HepG2 (cell line): Measurements from ENCODE around the gene NOTUM. TPM values are rescaled to one million over a fixed set of nuclear protein-coding genes. Genes with fewer than 3 reads are reported as not detected.

Experiments
- CAMTA2 ChIP-seq: sonication (generic); formaldehyde crosslinking; IDR thresholded peaks from 2 replicates; pipeline ENCODE4 v1.4.0; 2020; ENCODE audit warnings: mild to moderate bottlenecking, missing genetic modification reagents, borderline replicate concordance
- DMAP1 ChIP-seq: IDR thresholded peaks from 2 replicates; pipeline ENCODE4 v1.6.1; 2016
- FIP1L1 ChIP-seq: fragments of 200-400 bp; formaldehyde crosslinking; IDR thresholded peaks from 2 replicates; pipeline ENCODE4 v1.6.1; 2018; ENCODE audit warnings: low read depth, mild to moderate bottlenecking, low read length, moderate library complexity, borderline replicate concordance; ENCODE audit not compliant: insufficient read depth
- FOXC1 ChIP-seq: sonication (generic); formaldehyde crosslinking; IDR thresholded peaks from 2 replicates; pipeline ENCODE4 v1.8.0; 2022; ENCODE audit warnings: mild to moderate bottlenecking, missing genetic modification reagents, borderline replicate concordance
- GMEB2 ChIP-seq: IDR thresholded peaks from 2 replicates; pipeline ENCODE4 v1.6.1; 2016; ENCODE audit warnings: missing biosample characterization, missing genetic modification reagents, low read depth
- NCOA5 ChIP-seq: sonication (generic); formaldehyde crosslinking; IDR thresholded peaks from 2 replicates; pipeline ENCODE4 v1.4.0; 2020; ENCODE audit warnings: missing genetic modification reagents
- RFX3 ChIP-seq: IDR thresholded peaks from 2 replicates; pipeline ENCODE4 v1.6.1; 2016; ENCODE audit warnings: missing biosample characterization, missing genetic modification reagents
- SAFB2 ChIP-seq: sonication (generic); formaldehyde crosslinking; IDR thresholded peaks from 2 replicates; pipeline ENCODE4 v1.5.1; 2020; ENCODE audit warnings: missing genetic modification reagents, low read depth, mild to moderate bottlenecking, borderline replicate concordance
- SIN3B ChIP-seq: fragments of 150-350 bp; IDR thresholded peaks from 2 replicates; pipeline ENCODE4 v1.6.1; 2014; ENCODE audit warnings: low read length
- STAG1 ChIP-seq: sonication (generic); formaldehyde crosslinking; IDR thresholded peaks from 2 replicates; pipeline ENCODE4 v1.4.0; 2020; ENCODE audit warnings: missing genetic modification reagents
- TOE1 ChIP-seq: sonication (generic); formaldehyde crosslinking; IDR thresholded peaks from 2 replicates; pipeline ENCODE4 v1.4.0; 2020; ENCODE audit warnings: mild to moderate bottlenecking, missing genetic modification reagents
- U2AF1 ChIP-seq: fragments of 200-400 bp; formaldehyde crosslinking; optimal IDR thresholded peaks from 2 replicates; pipeline ENCODE3; 2017; ENCODE audit warnings: mild to moderate bottlenecking, low read depth, low read length
- ZBTB20 ChIP-seq: sonication (generic); formaldehyde crosslinking; IDR thresholded peaks from 2 replicates; pipeline ENCODE4 v1.8.1; 2023; ENCODE audit warnings: missing genetic modification reagents, low read depth, mild to moderate bottlenecking, borderline replicate concordance
- ZNF264 ChIP-seq: sonication (generic); formaldehyde crosslinking; IDR thresholded peaks from 2 replicates; pipeline ENCODE4 v1.4.0; 2020; ENCODE audit warnings: missing genetic modification reagents
- ZNF331 ChIP-seq: sonication (generic); formaldehyde crosslinking; IDR thresholded peaks from 2 replicates; pipeline ENCODE4 v1.4.0; 2020; ENCODE audit warnings: missing genetic modification reagents
- ZNF484 ChIP-seq: sonication (generic); formaldehyde crosslinking; IDR thresholded peaks from 2 replicates; pipeline ENCODE4 v1.5.1; 2020; ENCODE audit warnings: mild to moderate bottlenecking, low read depth, missing genetic modification reagents, borderline replicate concordance
- ZNF607 ChIP-seq: sonication (generic); formaldehyde crosslinking; IDR thresholded peaks from 2 replicates; pipeline ENCODE4 v1.5.1; 2020; ENCODE audit warnings: missing genetic modification reagents, mild to moderate bottlenecking, borderline replicate concordance
- ZNF609 ChIP-seq: sonication (generic); formaldehyde crosslinking; IDR thresholded peaks from 2 replicates; pipeline ENCODE4 v1.4.0; 2020; ENCODE audit warnings: mild to moderate bottlenecking, missing genetic modification reagents, borderline replicate concordance
- ZNF629 ChIP-seq: sonication (generic); formaldehyde crosslinking; conservative IDR thresholded peaks from 2 replicates; pipeline ENCODE4 v1.5.0; 2020; ENCODE audit warnings: missing genetic modification reagents
- ZNF776 ChIP-seq: sonication (generic); formaldehyde crosslinking; IDR thresholded peaks from 2 replicates; pipeline ENCODE4 v1.4.0; 2020; ENCODE audit warnings: mild to moderate bottlenecking, missing genetic modification reagents
- polyA plus RNA-seq, 8 experiments: library from polyadenylated mRNA; depleted of rRNA in 3 of 8; stranded (reverse) in 7 of 8; unstranded in 1 of 8; fragments of >200 nt; fragmentation: Illumina TruSeq in 4 of 8; extraction: Trizol in 4 of 8; gene quantifications; 2 replicates each; pipeline versions ENCODE4 v1.2.1 to v1.2.3, GENCODE V29; 2011 to 2016; ENCODE audit warnings: low read depth in 4 of 8, missing spikeins in 1 of 8, mixed read lengths in 1 of 8; ENCODE audit not compliant: insufficient read depth in 1 of 8
- total RNA-seq, 5 experiments: library from RNA; depleted of rRNA; stranded (reverse); fragments of >200 nt; fragmentation: Illumina TruSeq; extraction: Trizol; gene quantifications; 2 replicates each; pipeline ENCODE4 v1.2.3, GENCODE V29; 2016; ENCODE audit warnings: low read depth in 1 of 5

NOTUM gene
- total and polyA plus RNA-seq, 2 of the 13 experiments (the other 11 are each of a cell fraction or from before 2014, with no cell fraction given): 150 to 160 TPM

- no peak for TF ChIP-seq GMEB2 (CRISPR knock-in tag)
- TF ChIP-seq FOXC1 (CRISPR knock-in tag): no peak; the same call in 1 of the 2 replicates
- no peak; the same call in 1 of the 2 replicates for TF ChIP-seq DMAP1 (CRISPR knock-in tag)
- TF ChIP-seq ZNF607: peak; percentile 91; the same call in 1 of the 2 replicates
- no peak for TF ChIP-seq ZNF776 (CRISPR knock-in tag)
- TF ChIP-seq ZNF609 (CRISPR knock-in tag): peak; percentile 34; the same call in 1 of the 2 replicates
- no peak for TF ChIP-seq SAFB2 (CRISPR knock-in tag)
- TF ChIP-seq SIN3B: no peak
- TF ChIP-seq STAG1 (CRISPR knock-in tag): peak; percentile 10; the same call in 1 of the 2 replicates
- TF ChIP-seq ZNF331 (CRISPR knock-in tag): 0 out of 2 replicates have a peak, but pooled peaks have one; percentile 39
- 0 out of 2 replicates have a peak, but pooled peaks have one; percentile 6 for TF ChIP-seq ZBTB20
- TF ChIP-seq ZNF264 (CRISPR knock-in tag): peak; percentile 85
- TF ChIP-seq U2AF1: no peak
- no peak for TF ChIP-seq TOE1 (CRISPR knock-in tag)
- TF ChIP-seq NCOA5 (CRISPR knock-in tag): no peak
- no peak for TF ChIP-seq CAMTA2 (CRISPR knock-in tag)
- TF ChIP-seq ZNF629 (CRISPR knock-in tag): peak; percentile 19; the same call in 1 of the 2 replicates
- TF ChIP-seq FIP1L1: no peak; the same call in 1 of the 2 replicates
- TF ChIP-seq ZNF484 (CRISPR knock-in tag): no peak
- TF ChIP-seq RFX3 (CRISPR knock-in tag): no peak
These were observed 33.8 kb upstream of the NOTUM start (continued) for GRCh38 chr17:81994593-81995462.
